ENCODE data around the gene CCDC33.

DNA sequence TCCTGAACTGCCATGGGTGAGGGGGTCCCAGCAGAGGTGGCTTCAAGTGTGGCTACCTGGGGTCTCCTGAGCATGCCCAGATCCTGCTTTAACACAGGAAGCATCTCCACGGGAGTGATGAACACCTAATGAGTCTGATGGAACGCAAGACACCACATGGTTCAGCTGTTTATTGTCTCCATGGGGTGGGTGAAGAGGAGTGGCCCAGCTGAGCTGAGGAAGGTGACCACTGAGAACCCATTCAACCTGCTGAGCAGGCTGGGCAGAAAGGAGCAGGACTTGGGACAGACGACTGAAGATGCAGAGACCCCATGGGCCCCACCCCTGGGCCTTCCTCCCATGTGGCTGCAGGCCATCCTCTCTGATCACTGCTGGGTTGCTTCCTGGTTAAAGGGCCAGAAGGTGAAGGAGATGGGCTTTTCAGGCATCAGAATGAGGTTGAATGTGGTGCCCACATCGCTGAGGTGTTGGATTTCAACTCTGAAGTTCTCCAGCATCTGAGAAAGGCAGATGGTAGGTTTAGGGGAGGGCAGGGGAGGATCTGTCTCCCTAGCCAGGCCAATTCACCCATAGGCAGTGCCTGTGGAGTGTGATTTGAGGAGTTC lies 101.6 kb downstream of the CCDC33 start:
- TF ChIP-seq, protein P1, sequence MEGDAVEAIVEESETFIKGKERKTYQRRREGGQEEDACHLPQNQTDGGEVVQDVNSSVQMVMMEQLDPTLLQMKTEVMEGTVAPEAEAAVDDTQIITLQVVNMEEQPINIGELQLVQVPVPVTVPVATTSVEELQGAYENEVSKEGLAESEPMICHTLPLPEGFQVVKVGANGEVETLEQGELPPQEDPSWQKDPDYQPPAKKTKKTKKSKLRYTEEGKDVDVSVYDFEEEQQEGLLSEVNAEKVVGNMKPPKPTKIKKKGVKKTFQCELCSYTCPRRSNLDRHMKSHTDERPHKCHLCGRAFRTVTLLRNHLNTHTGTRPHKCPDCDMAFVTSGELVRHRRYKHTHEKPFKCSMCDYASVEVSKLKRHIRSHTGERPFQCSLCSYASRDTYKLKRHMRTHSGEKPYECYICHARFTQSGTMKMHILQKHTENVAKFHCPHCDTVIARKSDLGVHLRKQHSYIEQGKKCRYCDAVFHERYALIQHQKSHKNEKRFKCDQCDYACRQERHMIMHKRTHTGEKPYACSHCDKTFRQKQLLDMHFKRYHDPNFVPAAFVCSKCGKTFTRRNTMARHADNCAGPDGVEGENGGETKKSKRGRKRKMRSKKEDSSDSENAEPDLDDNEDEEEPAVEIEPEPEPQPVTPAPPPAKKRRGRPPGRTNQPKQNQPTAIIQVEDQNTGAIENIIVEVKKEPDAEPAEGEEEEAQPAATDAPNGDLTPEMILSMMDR (IDR thresholded peaks at IDR 0.05), result no peak
- TF ChIP-seq POLR2A (IDR thresholded peaks at IDR 0.05), result no peak
